ENCODE measurements around the gene SPATA7.
"Not testable (repeated sequence)": the region's sequence is repeated elsewhere in the genome, so short reads cannot be mapped to it uniquely, and the experiment has no call there.

The SPATA7 gene, protein sequence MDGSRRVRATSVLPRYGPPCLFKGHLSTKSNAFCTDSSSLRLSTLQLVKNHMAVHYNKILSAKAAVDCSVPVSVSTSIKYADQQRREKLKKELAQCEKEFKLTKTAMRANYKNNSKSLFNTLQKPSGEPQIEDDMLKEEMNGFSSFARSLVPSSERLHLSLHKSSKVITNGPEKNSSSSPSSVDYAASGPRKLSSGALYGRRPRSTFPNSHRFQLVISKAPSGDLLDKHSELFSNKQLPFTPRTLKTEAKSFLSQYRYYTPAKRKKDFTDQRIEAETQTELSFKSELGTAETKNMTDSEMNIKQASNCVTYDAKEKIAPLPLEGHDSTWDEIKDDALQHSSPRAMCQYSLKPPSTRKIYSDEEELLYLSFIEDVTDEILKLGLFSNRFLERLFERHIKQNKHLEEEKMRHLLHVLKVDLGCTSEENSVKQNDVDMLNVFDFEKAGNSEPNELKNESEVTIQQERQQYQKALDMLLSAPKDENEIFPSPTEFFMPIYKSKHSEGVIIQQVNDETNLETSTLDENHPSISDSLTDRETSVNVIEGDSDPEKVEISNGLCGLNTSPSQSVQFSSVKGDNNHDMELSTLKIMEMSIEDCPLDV

DNA sequence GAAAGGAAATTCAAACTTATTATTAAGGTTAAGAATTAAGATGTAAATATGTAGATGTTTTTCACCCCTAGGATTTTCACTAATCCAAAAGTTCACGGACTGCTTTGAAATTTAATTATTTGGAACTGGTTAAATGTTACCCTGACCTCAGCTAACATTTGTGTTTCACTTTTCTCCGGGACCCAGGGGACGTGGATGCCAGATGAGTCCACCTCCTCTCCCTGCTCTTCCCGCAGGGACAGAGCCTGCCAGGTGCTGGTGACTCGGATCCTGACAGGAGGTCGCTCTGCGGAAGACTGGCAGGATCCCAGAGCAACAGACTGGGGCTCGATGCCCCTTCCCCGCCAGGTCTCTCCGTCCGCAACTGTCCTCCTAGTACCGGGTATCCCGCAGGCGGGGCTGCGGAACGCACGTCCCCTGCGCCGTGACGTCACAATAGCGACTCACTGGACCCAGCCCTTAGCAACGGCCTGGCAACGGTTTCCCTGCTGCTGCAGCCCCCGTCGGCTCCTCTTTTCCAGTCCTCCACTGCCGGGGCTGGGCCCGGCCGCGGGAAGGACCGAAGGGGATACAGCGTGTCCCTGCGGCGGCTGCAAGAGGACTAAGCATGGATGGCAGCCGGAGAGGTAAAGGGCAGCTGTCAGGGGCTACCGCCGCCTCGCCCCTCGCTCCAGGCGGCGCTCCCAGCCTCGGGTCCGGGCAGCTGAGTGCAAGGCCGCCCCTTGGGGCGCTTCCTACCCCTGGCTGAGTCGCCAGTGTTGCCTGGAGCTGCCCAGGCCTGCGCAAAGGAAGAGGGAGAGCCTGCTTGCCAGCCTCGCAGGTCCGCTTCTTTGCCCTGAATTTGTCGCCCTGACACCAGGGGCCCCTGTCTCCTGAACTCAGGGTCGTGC lies at the start of gene SPATA7:
Gene SPATA7, plus strand, starts transcription at position 446 of the 890 bp plus-strand sequence. Its CDS starts 162 bp downstream, at position 608.
- peak; percentile 80 for DNase-seq

DNA sequence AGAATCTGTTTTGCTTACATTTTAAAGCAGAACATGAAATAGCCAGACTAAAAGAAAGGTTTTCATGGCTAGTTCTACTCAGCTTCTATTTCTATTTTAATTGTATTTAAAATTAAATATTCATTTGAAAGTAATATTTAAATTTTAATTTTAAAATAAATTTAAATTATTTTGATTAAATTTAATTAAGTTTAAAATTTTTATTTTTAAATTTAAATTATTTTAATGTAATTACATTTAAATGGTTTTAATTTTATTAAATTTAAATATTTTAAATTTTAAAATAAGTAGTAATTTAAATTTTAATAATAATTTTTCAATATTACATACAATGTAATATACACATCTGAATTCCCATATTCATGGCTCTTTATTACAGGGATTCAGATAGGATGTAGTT lies 45.1 kb upstream of the SPATA7 start:
- no peak for DNase-seq

DNA sequence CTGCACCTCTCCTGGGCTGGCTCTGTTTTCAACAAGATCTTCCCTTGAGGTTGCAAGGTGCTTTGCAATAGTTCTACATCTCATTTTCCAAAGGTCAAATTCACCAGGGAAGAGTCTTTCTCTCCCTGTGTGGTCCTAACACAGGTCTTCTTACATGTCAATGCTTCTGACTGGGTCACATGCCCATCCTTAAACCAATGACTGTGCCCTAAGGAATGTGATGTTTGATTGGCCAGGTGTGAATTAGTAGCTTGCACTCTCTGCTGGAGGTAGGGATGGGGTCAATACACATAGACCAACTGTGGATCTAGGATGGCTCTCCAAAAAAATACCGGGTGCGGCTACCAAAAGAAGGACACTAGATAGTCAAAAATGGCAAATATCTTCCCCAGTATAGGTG lies 42.5 kb upstream of the SPATA7 start:
- no peak for DNase-seq

DNA sequence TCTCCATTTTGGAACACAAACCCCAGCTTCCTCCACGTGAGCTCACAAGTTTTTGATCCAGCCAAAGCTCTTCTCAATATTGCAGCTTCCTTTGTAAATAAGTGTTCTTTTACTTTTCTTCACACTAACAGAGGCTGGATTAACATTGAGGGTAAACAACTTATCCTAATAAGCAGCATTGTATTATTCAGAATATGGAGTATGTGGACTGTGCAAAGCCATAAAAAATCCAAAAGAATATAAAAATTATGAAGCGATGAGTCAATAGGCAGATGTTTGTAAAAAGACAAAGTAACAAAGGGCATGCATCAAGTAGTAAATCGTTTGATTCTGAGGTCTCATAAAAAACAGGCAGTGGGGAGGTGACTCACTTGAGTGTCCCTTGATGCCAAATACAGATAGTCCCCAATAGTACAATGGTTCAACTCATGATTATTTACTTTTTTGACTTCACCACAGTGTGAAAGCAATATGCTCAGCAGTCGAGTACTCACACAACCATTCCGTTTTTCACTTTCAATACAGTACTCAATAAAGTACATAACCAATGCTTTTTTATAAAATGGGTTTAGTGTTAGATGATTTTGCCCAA lies 39.3 kb upstream of the SPATA7 start:
- DNase-seq: no peak

DNA sequence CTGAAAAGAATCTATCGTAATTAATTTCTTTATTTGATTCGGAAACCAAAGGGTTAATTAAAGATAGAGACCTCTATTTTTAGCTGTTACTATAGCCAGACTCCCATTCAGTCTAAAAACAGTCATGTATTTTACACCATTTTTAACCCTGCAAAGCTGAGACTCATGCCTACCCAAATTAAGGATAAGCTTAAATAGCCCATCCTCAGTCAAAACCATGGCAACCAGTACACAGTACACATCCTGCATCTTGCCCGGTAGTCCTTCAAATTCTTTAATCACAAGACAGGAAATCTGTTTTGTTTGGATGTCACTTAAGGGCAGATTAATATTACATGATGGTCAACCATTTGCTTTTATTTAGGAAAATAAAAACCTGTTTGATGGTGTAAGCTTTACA lies 36.9 kb upstream of the SPATA7 start:
- DNase-seq: no peak

DNA sequence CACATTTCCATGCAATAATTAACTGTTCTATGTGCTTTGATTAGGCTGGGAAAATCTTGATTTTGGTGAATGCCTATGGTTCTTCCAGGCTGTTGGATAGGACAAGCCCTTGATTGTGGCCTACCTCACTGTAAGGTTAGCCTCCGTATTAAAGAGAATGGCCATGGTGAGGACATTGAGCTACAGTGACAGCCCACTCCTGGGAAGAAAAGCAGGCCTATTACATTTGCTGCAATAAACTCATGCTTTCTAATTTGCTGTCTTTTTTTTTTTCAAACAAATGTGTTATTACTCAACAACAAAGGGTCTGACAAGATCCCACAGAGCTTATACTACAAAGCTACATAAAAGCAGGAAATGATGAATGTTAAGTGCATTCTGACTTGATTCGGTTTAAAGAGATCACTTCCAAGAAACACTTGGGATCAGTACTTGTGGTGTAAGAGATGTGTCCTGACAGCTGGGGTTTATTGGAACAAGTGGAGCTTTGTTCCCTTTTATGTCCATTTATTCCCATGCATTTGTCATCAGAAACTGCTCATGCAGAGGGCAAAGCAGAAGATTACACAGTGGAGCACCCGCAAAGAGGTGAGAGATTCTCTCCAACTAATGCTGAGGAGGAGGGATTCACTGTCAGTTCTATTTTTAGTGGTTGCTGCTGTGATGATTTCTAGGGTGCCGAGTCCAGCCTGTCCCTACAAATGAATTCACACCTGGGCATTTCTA lies 33.3 kb upstream of the SPATA7 start:
- DNase-seq: no peak

DNA sequence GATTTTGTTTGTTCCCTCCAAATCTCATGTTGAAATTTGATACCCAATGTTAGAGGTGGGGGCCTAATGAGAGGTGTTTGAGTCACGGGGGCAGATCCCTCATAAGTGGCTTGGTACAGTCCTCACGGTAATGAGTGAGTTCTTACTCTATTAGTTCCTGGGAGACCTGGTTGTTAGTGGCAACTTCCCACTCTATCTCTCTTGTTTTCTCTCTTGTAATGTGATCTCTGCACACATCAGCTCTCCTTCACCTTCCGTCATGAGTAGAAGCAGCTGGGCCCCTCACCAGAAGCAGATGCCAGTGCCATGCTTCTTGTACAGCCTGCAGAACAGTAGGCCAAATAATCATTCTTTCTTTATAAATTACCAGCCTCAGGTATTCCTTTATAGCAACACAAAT lies 32.8 kb upstream of the SPATA7 start:
- no peak for DNase-seq

DNA sequence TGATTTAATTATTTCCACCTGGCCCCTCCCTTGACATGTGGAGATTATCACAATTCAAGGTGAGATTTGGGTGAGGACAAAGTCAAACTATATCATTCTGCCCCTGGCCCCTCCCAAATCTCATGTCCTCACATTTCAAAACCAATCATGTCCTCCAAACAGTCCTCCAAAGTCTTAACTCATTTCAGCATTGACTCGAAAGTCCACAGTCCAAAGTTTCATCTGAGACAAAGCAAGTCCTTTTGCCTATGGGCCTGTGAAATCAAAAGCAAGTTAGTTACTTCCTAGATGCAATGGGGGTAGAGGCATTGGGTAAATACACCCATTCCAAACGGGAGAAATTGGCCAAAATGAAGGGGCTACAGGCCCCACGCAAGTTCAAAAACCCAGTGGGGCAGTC lies 31.1 kb upstream of the SPATA7 start:
- no peak for DNase-seq

DNA sequence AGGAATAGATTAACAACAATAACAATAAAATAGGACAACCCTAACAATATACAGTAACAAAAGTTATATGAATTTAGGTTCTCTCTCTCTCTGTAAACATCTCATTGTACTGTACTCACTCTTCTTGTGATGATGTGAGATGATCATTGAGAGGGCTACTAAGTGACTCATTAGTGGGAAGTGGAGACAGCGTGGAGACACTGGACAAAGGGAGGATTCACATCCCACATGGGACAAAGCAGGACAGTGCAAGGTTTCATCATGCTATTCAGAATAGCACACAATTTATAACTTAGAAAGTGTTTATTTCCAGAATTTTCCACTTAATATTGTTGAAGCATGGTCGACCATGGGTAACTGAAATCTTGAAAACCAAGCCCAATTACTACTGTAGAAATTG lies 26.0 kb upstream of the SPATA7 start:
- no peak for DNase-seq

DNA sequence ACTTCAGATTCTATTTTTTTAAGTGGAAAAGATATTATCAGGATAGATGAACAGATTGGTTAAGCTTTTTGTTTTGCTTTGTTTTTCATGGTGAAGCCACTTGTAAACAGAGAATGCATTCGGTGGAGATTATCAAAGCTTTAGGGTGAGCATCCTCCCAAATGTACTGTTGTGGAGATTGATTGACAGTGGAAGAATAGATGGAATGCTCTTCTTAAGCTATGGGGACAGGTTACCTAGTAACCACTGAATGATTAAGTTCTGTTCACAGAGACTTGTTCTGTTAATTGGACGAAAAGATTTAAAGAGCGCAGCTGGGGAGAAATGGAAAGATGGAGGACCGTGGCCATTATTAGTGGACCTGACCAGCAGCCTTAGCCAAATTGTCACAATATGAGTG lies 21.8 kb upstream of the SPATA7 start:
- DNase-seq: no peak

DNA sequence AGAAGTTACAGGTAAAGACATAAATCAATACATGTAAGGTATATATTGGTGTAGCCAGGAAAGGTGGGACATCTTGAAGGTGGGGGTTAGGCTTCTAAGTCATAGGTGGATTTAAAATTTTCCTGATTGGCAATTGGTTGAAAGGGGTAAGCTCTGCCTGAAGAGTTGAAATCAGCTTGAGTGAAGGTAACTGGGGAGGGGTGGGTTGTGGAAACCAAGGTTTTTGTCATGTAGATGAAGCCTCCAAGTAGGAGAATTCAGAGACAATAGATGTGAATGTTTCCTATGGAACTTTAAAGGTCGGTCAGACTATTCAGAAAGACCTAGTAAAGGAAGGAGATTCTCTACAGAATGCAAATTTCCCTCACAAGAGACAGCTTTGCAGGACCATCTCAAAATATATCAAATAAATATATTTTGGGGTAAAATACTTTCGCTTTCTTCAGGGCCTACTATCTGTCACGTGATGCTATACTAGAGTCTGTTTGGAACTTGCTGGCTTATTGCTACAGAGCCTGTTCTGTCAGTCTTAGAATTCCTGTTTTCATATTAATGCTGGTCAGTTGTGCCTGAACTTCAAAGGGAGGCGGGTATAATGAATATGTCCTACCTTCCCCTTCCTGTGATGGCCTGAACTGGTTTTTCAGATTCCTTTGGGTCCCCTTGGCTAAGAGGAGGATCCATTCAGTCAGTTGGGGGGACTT lies 20.6 kb upstream of the SPATA7 start:
- DNase-seq: no peak

DNA sequence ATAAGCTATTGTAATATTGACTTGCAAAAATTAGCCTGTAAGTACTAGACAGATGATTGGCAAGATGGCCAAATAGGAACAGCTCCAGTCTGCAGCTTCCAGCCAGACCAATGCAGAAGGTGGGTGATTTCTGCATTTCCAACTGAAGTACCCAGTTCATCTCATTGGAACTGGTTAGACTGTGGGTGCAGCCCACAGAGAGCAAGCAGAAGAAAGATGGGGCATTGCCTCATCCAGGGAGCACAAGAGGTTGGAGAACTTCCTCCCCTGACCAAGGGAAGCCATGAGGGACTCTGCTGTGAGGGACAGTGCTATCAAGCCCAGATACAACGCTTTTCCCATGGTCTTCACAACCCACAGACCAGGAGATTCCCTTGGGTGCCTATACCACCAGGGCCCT lies 16.0 kb upstream of the SPATA7 start:
- no peak for DNase-seq

DNA sequence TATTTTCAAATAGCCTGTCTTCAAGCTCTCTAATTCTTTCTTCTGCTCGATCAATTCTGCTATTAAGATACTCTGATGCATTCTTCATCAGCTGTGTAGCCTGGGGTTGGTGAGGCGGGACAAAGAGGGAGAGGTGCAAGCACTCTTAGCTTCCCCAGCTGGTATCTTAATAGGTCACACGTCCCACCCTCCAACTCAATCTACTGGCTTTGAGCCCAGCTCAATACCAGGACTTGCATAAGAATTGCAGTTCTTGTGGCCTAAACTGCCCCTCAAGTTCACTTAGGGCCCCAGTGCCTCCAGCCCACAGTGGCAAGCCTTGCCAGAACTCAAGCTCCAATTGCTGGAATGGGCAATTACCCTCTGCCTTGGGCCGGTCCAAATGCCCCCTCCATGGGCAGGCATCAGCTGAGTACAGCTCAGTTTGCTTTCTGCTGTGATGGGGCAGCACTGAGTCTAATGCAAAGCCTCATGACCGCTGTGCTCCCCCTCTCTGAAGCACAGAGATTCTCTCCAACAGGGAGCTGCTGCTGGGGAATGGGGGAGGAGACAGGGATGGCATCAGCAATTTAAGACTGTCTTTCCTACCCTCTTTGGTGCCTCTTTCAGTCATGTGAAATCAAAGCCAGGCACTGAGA lies 5.6 kb upstream of the SPATA7 start:
- DNase-seq: no peak

DNA sequence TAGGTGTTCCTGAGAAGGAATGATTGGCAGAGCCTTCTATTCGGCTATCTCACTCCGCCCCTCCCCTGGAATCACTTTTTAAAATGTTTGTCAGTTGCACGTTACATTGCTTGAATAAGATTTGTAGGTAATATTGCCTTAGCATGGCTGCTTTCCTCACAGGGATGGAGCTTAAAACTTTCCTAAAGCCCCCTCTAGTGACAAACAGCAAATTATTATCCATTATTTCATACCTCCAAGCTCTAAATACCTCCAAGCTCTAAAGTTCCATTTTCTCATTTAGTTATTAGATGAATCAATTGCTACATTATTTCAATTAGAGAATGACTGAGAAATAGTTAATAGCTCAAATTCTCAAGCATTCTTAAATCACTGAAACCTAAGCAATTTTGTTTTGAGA lies 5.1 kb upstream of the SPATA7 start:
- no peak for DNase-seq

DNA sequence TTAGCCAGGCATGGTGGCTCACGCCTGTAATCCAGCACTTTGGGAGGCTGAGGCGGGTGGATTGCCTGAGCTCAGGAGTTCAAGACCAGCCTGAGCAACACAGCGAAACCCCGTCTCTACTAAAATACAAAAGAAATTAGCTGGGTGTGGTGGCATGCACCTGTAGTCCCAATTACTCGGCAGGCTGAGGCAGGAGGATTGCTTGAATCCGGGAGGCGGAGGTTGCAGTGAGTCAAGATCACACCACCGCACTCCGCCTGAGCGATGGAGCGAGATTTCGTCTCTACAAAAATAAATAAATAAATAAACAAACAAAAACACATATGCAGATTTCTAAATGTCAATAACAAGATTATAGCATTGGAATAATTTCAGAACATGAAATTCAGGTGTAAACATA lies 3.8 kb upstream of the SPATA7 start:
- not testable (repeated sequence) for DNase-seq

DNA sequence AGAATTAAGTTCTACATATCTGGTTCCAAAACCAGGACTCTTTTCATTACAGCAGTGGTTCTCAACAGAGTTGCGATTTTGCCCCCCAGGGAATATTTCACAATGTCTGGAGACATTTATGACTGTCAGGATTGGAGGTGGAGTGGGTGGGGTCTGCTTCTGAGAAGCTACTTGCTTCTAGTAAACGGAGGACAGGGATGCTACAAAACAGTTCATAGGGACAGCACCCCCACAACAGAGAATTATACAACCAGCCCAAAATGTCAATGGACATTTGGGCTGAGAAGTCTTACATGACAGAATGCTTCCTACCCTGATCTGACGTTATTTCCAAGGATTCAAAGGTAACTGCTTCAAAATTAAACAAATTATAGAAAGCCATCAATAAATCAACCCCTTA lies 739 bp upstream of the SPATA7 start:
- no peak for DNase-seq

DNA sequence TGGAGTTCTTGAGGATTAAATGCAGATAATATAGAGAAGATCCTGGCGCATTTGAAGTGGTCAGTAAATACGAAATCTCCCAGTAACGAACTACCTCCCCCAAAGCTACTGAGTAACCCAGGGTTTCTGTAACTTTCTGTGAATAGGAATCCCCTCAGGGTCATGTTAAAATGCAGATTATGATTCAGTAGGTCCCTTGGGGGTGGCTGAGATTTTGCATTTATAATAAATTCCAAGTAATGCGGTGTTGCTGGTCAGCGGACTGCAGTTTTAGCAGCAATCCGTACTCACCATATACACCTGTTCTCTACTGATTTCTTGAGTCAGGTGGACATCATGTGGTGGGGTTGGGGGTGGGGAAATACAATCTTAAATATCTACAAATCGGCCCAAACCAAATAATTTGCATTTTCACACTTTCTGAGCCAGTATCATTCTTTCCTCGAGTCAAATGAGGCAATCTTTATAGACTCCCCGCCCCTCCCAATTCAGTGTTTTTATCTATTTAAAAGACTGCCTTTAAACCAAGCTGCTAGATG lies 868 bp downstream of the SPATA7 start:
- DNase-seq: no peak

DNA sequence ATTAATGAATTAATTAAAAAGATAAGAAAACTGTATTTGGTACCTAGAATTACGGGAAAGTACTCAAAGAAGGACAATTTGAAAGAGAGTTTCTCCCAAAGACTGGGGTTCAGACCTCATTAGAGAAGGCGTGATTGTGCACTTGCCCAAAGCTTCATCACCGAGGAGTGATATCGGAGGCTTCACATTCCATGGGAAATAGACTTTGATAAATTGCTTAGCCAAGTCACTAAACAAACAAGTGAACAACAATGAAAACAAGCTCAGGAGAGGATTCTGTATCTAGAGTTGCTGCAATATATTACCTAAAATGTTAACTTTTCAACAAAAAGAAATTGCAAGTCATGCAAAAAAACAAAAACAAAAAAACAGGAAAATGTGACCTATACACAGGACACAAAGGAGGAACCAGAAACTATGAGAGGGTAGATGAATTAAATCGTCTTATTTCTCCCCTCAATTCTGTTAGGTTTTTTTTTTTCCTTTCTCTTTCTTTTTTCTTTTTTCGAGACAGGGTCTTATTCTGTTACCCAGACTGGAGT lies 3.4 kb downstream of the SPATA7 start:
- DNase-seq: no peak

DNA sequence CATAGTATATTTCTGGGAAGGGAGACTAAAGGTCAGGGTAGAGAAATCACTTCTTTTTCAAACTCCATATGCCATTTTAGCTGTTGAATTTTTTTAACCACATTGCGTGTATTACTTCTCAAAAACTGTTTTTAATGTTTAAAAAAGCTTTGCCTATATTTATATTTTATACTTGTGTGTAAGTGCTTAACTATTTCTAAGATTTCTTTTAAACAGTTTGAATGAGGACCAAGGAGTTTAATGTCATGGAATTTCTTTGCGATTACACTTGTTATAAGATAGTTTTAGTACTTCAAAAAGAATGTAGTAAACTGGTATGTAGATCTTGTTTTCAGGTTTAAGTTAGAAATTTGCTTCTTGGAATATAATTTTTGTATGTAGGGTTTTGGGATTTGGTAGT lies 7.2 kb downstream of the SPATA7 start:
- no peak for DNase-seq

DNA sequence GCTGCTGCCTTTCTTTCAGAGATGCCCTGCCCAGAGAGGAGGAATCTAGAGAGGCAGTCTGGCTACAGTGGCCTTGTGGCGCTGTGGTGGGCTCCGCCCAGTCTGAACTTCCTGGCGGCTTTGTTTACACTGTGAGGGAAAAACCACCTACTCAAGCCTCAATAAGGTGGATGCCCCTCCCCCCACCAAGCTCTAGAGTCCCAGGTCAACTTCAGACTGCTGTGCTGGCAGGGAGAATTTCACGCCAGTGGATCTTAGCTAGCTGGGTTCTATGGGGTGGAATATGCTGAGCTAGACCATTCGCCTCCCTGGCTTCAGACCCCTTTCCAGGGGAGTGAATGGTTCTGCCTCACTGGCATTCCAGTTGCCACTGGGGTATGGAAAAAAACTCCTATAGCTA lies 25.6 kb downstream of the SPATA7 start:
- no peak for DNase-seq

DNA sequence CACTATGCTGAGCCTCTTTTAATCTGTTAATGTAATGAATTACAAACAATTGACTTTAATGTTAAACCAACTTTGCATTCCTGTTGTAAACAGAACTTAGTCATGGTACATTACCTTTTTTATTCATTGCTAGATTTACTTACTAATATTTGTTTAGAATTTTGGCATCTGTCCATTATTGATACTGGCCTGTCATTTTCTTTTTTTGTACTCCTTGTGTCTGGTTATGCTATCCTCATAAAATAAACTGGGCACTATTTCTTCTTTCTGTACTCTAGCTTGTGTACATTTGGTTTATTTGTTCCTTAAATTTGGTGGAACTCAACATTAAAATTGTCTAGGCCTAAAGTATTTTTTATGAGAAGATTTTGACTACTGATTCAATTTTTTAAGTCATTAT lies 32.1 kb downstream of the SPATA7 start:
- DNase-seq: no peak

Data from kidney glomerular epithelial cell (primary cell).